HEK293T (cell line): Measurements from ENCODE around the gene RTN4RL1.

Experiments
- CTCF ChIA-PET: fragments of 350-600 bp; formaldehyde crosslinking; extraction: SDS; loops from one replicate; lab custom pipeline; 2021; ENCODE audit warnings: antibody characterized with exemption, inconsistent platforms; lab: Yijun Ruan, JAX
- POLR2A ChIA-PET: fragments of 350-600 bp; formaldehyde crosslinking; extraction: SDS; loops from one replicate; lab custom pipeline; 2020; ENCODE audit warnings: antibody characterized with exemption, inconsistent platforms; lab: Yijun Ruan, JAX
- DNase-seq: peaks from one replicate; pipeline ENCODE4 v3.0.0; 2012; ENCODE audit warnings: mixed read lengths; ENCODE audit errors: extremely low spot score
- ARNT ChIP-seq: fragments of 450-650 bp; IDR thresholded peaks from 2 replicates; pipeline ENCODE4 v1.6.1; 2017; ENCODE audit warnings: mild to moderate bottlenecking
- BHLHE40 ChIP-seq: fragments of 450-650 bp; IDR thresholded peaks from 2 replicates; pipeline ENCODE4 v1.6.1; 2016; ENCODE audit warnings: mild to moderate bottlenecking, moderate library complexity, borderline replicate concordance
- CTBP1 ChIP-seq: fragments of 450-650 bp; IDR thresholded peaks from 2 replicates; pipeline ENCODE4 v1.6.1; 2016; ENCODE audit warnings: borderline replicate concordance
- ELF4 ChIP-seq: fragments of 450-650 bp; IDR thresholded peaks from 2 replicates; pipeline ENCODE4 v1.6.1; 2017; ENCODE audit warnings: antibody characterized with exemption
- FOXA1 ChIP-seq: fragments of 450-650 bp; IDR thresholded peaks from 2 replicates; pipeline ENCODE4 v1.6.1; 2016; ENCODE audit warnings: mild to moderate bottlenecking
- FOXK2 ChIP-seq: fragments of 450-650 bp; IDR thresholded peaks from 2 replicates; pipeline ENCODE4 v1.6.1; 2016; ENCODE audit warnings: mild to moderate bottlenecking
- FOXM1 ChIP-seq: fragments of 450-650 bp; IDR thresholded peaks from 2 replicates; pipeline ENCODE4 v1.6.1; 2017; ENCODE audit warnings: mild to moderate bottlenecking, borderline replicate concordance
- HDGF ChIP-seq: fragments of 450-650 bp; IDR thresholded peaks from 2 replicates; pipeline ENCODE4 v1.6.1; 2017; ENCODE audit warnings: antibody characterized with exemption, borderline replicate concordance
- L3MBTL2 ChIP-seq: fragments of 450-650 bp; conservative IDR thresholded peaks from 2 replicates; pipeline ENCODE4 v1.6.1; 2016; ENCODE audit warnings: mild to moderate bottlenecking
- LEF1 ChIP-seq: fragments of 450-650 bp; IDR thresholded peaks from 2 replicates; pipeline ENCODE4 v1.6.1; 2017; ENCODE audit warnings: mild to moderate bottlenecking, borderline replicate concordance
- NFRKB ChIP-seq: fragments of 450-650 bp; IDR thresholded peaks from 2 replicates; pipeline ENCODE4 v1.6.1; 2016; ENCODE audit warnings: mild to moderate bottlenecking, moderate library complexity
- SP1 ChIP-seq: fragments of 450-650 bp; IDR thresholded peaks from 2 replicates; pipeline ENCODE4 v1.6.1; 2017
- SUZ12 ChIP-seq: fragments of 450-650 bp; IDR thresholded peaks from 2 replicates; pipeline ENCODE4 v1.6.1; 2016; ENCODE audit warnings: mild to moderate bottlenecking
- TARDBP ChIP-seq: fragments of 450-650 bp; IDR thresholded peaks from 2 replicates; pipeline ENCODE4 v1.6.1; 2016
- ZNF384 ChIP-seq: fragments of 450-650 bp; IDR thresholded peaks from 2 replicates; pipeline ENCODE4 v1.6.1; 2016
- TF ChIP-seq, protein P1 (sequence below): fragments of 450-650 bp; IDR thresholded peaks from 2 replicates; pipeline ENCODE4 v1.6.1; 2016

RTN4RL1 gene

DNA sequence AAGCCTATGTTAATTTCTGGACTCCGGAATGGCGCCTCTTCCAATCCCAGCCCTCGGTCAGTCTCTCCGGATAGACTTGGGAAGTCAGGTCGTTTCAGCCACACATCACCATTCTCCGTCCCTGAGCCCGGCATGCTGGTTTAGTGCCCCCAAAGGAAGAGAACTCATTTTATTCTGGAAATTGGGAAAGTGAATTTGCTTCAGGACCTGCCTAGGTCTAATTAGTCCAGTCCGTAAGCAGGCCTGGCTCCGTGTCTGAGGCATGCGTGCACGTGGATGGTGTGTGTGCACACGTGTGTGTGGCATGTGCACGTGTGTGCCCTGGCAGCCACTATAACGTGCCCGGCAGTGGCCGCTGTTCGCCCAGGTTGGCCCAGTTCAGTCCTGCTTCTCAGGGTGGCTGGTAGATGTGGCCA is 117.9 kb downstream of the RTN4RL1 start:
- no peak for DNase-seq
- POLR2A ChIA-PET = interaction anchor here (1.2 kb wide), 1 partner anchor 33 kb away, joined by 3 read pairs; no protein-coding TSS in a partner anchor
- no peak for TF ChIP-seq FOXM1
- TF ChIP-seq FOXA1 = no peak
- TF ChIP-seq SP1 = no peak
- TF ChIP-seq CTBP1 = no peak
- no peak for TF ChIP-seq ARNT
- TF ChIP-seq LEF1 = no peak
- no peak for TF ChIP-seq L3MBTL2
- TF ChIP-seq, protein P1, sequence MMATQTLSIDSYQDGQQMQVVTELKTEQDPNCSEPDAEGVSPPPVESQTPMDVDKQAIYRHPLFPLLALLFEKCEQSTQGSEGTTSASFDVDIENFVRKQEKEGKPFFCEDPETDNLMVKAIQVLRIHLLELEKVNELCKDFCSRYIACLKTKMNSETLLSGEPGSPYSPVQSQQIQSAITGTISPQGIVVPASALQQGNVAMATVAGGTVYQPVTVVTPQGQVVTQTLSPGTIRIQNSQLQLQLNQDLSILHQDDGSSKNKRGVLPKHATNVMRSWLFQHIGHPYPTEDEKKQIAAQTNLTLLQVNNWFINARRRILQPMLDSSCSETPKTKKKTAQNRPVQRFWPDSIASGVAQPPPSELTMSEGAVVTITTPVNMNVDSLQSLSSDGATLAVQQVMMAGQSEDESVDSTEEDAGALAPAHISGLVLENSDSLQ = no peak
- no peak for TF ChIP-seq ZNF384
- CTCF ChIA-PET = interaction anchor here (1.5 kb wide), 1 partner anchor 118 kb away, joined by 4 read pairs; the partner anchor contains the start of gene RTN4RL1

GRCh38 chr17:1906662-1907101 is 118.5 kb downstream of the RTN4RL1 start:
- ChIA-PET POLR2A (interaction anchor here (1.2 kb wide), 1 partner anchor 33 kb away, joined by 3 read pairs; no protein-coding TSS in a partner anchor), CTCF (interaction anchor here (0.7 to 1.5 kb wide), 2 partner anchors 117 to 119 kb away, joined by 4 read pairs; partner anchors contain the start of gene RTN4RL1)
- TF ChIP-seq TARDBP (no peak), NFRKB (no peak), SUZ12 (no peak), HDGF (no peak), ARNT (no peak), CTBP1 (no peak), ZNF384 (no peak), SP1 (no peak), FOXM1 (no peak), BHLHE40 (no peak), FOXK2 (no peak), LEF1 (no peak), L3MBTL2 (no peak), ELF4 (no peak), FOXA1 (no peak)
- TF ChIP-seq, protein P1 = no peak
- no peak for DNase-seq

DNA sequence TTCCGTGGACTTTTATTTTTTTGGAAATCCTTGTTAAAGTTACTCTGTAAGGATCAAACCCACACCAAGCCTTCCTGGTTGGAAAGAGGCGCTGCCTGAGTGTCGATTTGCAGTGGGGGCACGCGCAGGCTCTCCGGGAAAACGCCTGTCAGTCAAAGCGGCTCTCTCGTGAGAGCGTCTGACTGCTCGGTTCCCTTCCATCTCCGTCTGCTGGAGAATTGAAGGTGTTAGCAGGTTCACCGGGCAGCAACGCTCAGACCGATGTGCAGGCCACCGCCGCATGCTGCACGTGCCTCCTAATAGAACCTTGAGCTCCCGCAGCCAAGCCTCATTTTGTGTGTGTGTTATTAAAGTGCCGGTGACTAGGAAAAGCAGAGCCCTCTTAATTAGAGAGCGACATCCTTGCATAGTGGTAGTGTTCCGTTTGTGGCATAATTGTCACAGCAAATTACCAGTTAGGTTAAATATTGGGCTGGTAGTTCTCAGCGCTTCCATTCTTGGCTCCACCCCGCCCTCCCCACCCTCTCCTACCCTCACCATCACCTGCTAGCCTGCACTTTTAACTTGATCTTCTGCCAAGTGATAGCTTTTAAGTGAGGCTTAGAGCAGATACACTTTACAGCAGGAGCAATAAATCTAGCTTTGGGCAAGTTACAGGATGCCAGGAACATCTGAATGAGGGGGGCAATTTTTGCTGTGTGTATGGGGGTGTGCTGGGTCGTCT is 119.8 kb downstream of the RTN4RL1 start:
- ChIA-PET CTCF (interaction anchor here (1.1 kb wide), 1 partner anchor 120 kb away, joined by 3 read pairs; the partner anchor contains the start of gene RTN4RL1), POLR2A (interaction anchor here (1.3 kb wide), 1 partner anchor 14 kb away, joined by 3 read pairs; no protein-coding TSS in a partner anchor)
- TF ChIP-seq, protein P1 = peak; percentile 88
- TF ChIP-seq SP1 (no peak), L3MBTL2 (no peak; the same call in 1 of the 2 replicates), BHLHE40 (no peak), TARDBP (no peak)
- no peak for DNase-seq

DNA sequence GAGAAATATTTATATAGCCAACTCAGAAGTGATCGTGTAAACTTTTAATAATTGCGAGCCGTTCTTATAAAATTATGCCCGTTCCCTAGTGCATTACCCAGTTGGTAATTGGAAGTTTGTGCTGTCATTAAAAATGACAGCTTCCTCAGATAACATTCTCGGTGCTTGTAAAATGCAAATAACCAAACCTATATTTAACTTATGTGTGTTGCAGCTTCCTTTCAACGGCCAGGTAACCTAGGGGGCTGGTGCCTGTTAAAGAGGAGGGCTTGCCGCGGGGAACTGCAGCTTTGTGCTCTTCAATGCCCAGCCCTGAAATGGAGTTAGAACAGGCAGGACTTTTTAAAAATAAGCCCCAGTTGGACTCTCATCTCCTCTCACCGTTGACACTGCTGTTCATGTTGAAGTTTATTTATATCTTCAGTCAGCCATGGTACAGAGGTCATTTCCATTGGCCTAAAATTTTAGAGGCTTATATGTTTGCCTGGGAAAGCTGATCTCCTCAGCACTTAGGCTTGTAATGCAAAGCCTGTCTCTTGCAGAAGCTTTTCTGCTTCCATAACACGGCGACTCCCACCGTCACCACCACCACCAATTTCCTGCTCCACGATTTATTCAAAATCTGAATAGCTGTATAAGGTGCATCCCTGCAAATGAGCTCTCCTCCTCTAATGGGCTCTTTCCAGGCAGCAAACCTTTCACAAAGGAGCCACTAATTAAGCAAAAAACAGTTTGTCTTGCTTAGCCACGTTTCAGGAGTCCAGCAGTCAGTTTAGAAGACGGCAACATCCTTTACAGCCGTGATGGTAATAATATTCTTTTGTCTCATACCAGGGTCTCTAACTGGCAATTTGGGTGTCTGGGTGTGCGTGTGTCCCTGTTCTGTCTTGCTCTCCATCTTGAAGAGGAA is 120.6 kb downstream of the RTN4RL1 start:
- TF ChIP-seq FOXA1 (no peak), HDGF (no peak), FOXK2 (no peak)
- POLR2A ChIA-PET = interaction anchor here (1.3 kb wide), 1 partner anchor 15 kb away, joined by 3 read pairs; no protein-coding TSS in a partner anchor
- CTCF ChIA-PET = interaction anchor here (1.1 kb wide), 1 partner anchor 121 kb away, joined by 3 read pairs; the partner anchor contains the start of gene RTN4RL1
- no peak for DNase-seq

- ChIA-PET CTCF (no interaction called here), POLR2A (no interaction called here)
- DNase-seq = no peak
- no peak for TF ChIP-seq L3MBTL2
- no peak for TF ChIP-seq SUZ12
- TF ChIP-seq FOXM1 = no peak
- no peak for TF ChIP-seq TARDBP
- no peak for TF ChIP-seq ELF4
- TF ChIP-seq LEF1 = no peak
- TF ChIP-seq ARNT = no peak
- TF ChIP-seq NFRKB = no peak
- TF ChIP-seq HDGF = no peak
- no peak for TF ChIP-seq CTBP1
- TF ChIP-seq BHLHE40 = no peak
- no peak for TF ChIP-seq FOXK2
- no peak for TF ChIP-seq FOXA1
- no peak for TF ChIP-seq SP1
- TF ChIP-seq ZNF384 = no peak
- TF ChIP-seq, protein P1 = no peak
Measured at GRCh38 chr17:1899403-1900000, 125.6 kb downstream of the RTN4RL1 start.
